HEK293T (cell line): ENCODE data around the gene ZBTB25.

Source experiments
- CTCF ChIA-PET: fragments of 350-600 bp; formaldehyde crosslinking; extraction: SDS; loops from one replicate; lab custom pipeline; 2021; ENCODE audit warnings: antibody characterized with exemption, inconsistent platforms; lab: Yijun Ruan, JAX
- POLR2A ChIA-PET: fragments of 350-600 bp; formaldehyde crosslinking; extraction: SDS; loops from one replicate; lab custom pipeline; 2020; ENCODE audit warnings: antibody characterized with exemption, inconsistent platforms; lab: Yijun Ruan, JAX
- DNase-seq: peaks from one replicate; pipeline ENCODE4 v3.0.0; 2012; ENCODE audit warnings: mixed read lengths; ENCODE audit errors: extremely low spot score
- ARNT ChIP-seq: fragments of 450-650 bp; IDR thresholded peaks from 2 replicates; pipeline ENCODE4 v1.6.1; 2017; ENCODE audit warnings: mild to moderate bottlenecking
- BHLHE40 ChIP-seq: fragments of 450-650 bp; IDR thresholded peaks from 2 replicates; pipeline ENCODE4 v1.6.1; 2016; ENCODE audit warnings: mild to moderate bottlenecking, moderate library complexity, borderline replicate concordance
- CTBP1 ChIP-seq: fragments of 450-650 bp; IDR thresholded peaks from 2 replicates; pipeline ENCODE4 v1.6.1; 2016; ENCODE audit warnings: borderline replicate concordance
- ELF4 ChIP-seq: fragments of 450-650 bp; IDR thresholded peaks from 2 replicates; pipeline ENCODE4 v1.6.1; 2017; ENCODE audit warnings: antibody characterized with exemption
- FOXA1 ChIP-seq: fragments of 450-650 bp; IDR thresholded peaks from 2 replicates; pipeline ENCODE4 v1.6.1; 2016; ENCODE audit warnings: mild to moderate bottlenecking
- FOXK2 ChIP-seq: fragments of 450-650 bp; IDR thresholded peaks from 2 replicates; pipeline ENCODE4 v1.6.1; 2016; ENCODE audit warnings: mild to moderate bottlenecking
- FOXM1 ChIP-seq: fragments of 450-650 bp; IDR thresholded peaks from 2 replicates; pipeline ENCODE4 v1.6.1; 2017; ENCODE audit warnings: mild to moderate bottlenecking, borderline replicate concordance
- HDGF ChIP-seq: fragments of 450-650 bp; IDR thresholded peaks from 2 replicates; pipeline ENCODE4 v1.6.1; 2017; ENCODE audit warnings: antibody characterized with exemption, borderline replicate concordance
- L3MBTL2 ChIP-seq: fragments of 450-650 bp; conservative IDR thresholded peaks from 2 replicates; pipeline ENCODE4 v1.6.1; 2016; ENCODE audit warnings: mild to moderate bottlenecking
- LEF1 ChIP-seq: fragments of 450-650 bp; IDR thresholded peaks from 2 replicates; pipeline ENCODE4 v1.6.1; 2017; ENCODE audit warnings: mild to moderate bottlenecking, borderline replicate concordance
- NFRKB ChIP-seq: fragments of 450-650 bp; IDR thresholded peaks from 2 replicates; pipeline ENCODE4 v1.6.1; 2016; ENCODE audit warnings: mild to moderate bottlenecking, moderate library complexity
- PKNOX1 ChIP-seq: fragments of 450-650 bp; IDR thresholded peaks from 2 replicates; pipeline ENCODE4 v1.6.1; 2016
- SP1 ChIP-seq: fragments of 450-650 bp; IDR thresholded peaks from 2 replicates; pipeline ENCODE4 v1.6.1; 2017
- SUZ12 ChIP-seq: fragments of 450-650 bp; IDR thresholded peaks from 2 replicates; pipeline ENCODE4 v1.6.1; 2016; ENCODE audit warnings: mild to moderate bottlenecking
- TARDBP ChIP-seq: fragments of 450-650 bp; IDR thresholded peaks from 2 replicates; pipeline ENCODE4 v1.6.1; 2016
- ZNF384 ChIP-seq: fragments of 450-650 bp; IDR thresholded peaks from 2 replicates; pipeline ENCODE4 v1.6.1; 2016

Gene ZBTB25

GRCh38 chr14:64515053-64515452 is 11.4 kb upstream of the ZBTB25 start:
- ChIA-PET CTCF (interaction anchor here (0.6 to 1.2 kb wide), 2 partner anchors 11 to 173 kb away, joined by 3 read pairs; partner anchors contain the start of gene ZBTB1), POLR2A (interaction anchor here (1.0 to 2.2 kb wide), 3 partner anchors 9 to 127 kb away, joined by 3 to 6 read pairs (median 3); partner anchors contain the start of gene ZBTB1)
- DNase-seq: no peak
- TF ChIP-seq ARNT (no peak), TARDBP (no peak), NFRKB (no peak), SUZ12 (no peak), FOXK2 (no peak), ELF4 (no peak), HDGF (no peak)

GRCh38 chr14:64513271-64513670 is 9.6 kb upstream of the ZBTB25 start:
- DNase-seq: no peak
- ChIA-PET POLR2A (no interaction called here), CTCF (no interaction called here)
- no peak for TF ChIP-seq LEF1
- TF ChIP-seq SUZ12: no peak
- TF ChIP-seq HDGF: no peak

GRCh38 chr14:64510825-64511671 is 7.4 kb upstream of the ZBTB25 start:
- peak; percentile 52 for DNase-seq
- CTCF ChIA-PET: interaction anchor here (0.6 to 2.0 kb wide), 11 partner anchors 10 to 368 kb away, joined by 3 to 11 read pairs (median 3); no protein-coding TSS in a partner anchor
- no peak for TF ChIP-seq FOXK2
- no peak for TF ChIP-seq L3MBTL2
- no peak for TF ChIP-seq SP1
- TF ChIP-seq ZNF384: no peak
- TF ChIP-seq ARNT: no peak
- no peak for TF ChIP-seq TARDBP
- TF ChIP-seq SUZ12: no peak
- no peak for TF ChIP-seq FOXA1
- no peak for TF ChIP-seq PKNOX1
- TF ChIP-seq BHLHE40: no peak
- TF ChIP-seq NFRKB: no peak
- TF ChIP-seq CTBP1: no peak
- no peak for TF ChIP-seq FOXM1
- TF ChIP-seq LEF1: no peak
- TF ChIP-seq HDGF: no peak
- TF ChIP-seq ELF4: no peak
- POLR2A ChIA-PET: interaction anchor here (0.8 to 1.2 kb wide), 2 partner anchors 9 to 76 kb away, joined by 3 read pairs; no protein-coding TSS in a partner anchor

- CTCF ChIA-PET: interaction anchor here (1.1 kb wide), 1 partner anchor 8 kb away, joined by 3 read pairs; no protein-coding TSS in a partner anchor
- POLR2A ChIA-PET: no interaction called here
- no peak for TF ChIP-seq L3MBTL2
- no peak for DNase-seq
Measured at GRCh38 chr14:64509036-64509435, 5.4 kb upstream of the ZBTB25 start.

GRCh38 chr14:64508215-64508776 is 4.7 kb upstream of the ZBTB25 start:
- DNase-seq: no peak
- POLR2A ChIA-PET: no interaction called here
- TF ChIP-seq CTBP1: no peak
- CTCF ChIA-PET: no interaction called here

- POLR2A ChIA-PET: no interaction called here
- CTCF ChIA-PET: no interaction called here
- no peak for DNase-seq
- TF ChIP-seq SUZ12: no peak
- TF ChIP-seq L3MBTL2: no peak
- no peak for TF ChIP-seq ELF4
- no peak for TF ChIP-seq HDGF
- no peak for TF ChIP-seq BHLHE40
- no peak for TF ChIP-seq FOXM1
- no peak for TF ChIP-seq ARNT
- TF ChIP-seq CTBP1: no peak
- no peak for TF ChIP-seq NFRKB
Measured at GRCh38 chr14:64507376-64508156, 3.9 kb upstream of the ZBTB25 start.

- POLR2A ChIA-PET: no interaction called here
- CTCF ChIA-PET: no interaction called here
- no peak for DNase-seq
- no peak for TF ChIP-seq SUZ12
- no peak for TF ChIP-seq NFRKB
- TF ChIP-seq HDGF: no peak
- TF ChIP-seq PKNOX1: no peak
- no peak for TF ChIP-seq L3MBTL2
- no peak for TF ChIP-seq ARNT
Measured at GRCh38 chr14:64506721-64507120, 3.1 kb upstream of the ZBTB25 start.
